Testis (tissue), 2 donors: Measurements from ENCODE around the gene ARHGEF3.

Experiments
- CTCF ChIP-seq, 3 experiments: fragments of 450-650 bp in 2 of 3; fragments of 200-600 bp in 1 of 3; sonication (generic) in 1 of 3; IDR thresholded peaks; one replicate each; pipeline ENCODE4 v1.5.1; 2016 to 2019; ENCODE audit warnings: antibody characterized with exemption in 3 of 3, mild to moderate bottlenecking in 2 of 3, moderate library complexity in 1 of 3
- POLR2A ChIP-seq: fragments of 450-650 bp; IDR thresholded peaks from one replicate; pipeline ENCODE4 v1.6.1; 2017; ENCODE audit warnings: antibody characterized with exemption, mild to moderate bottlenecking, moderate library complexity

GRCh38 chr3:56830884-56831283 lies 29.1 kb upstream of the ARHGEF3 start:
- TF ChIP-seq CTCF (IDR thresholded peaks at IDR 0.05) (no peak), POLR2A (no peak)
